ENCODE data around the gene MT1F. TPM values are rescaled to one million over a fixed set of nuclear protein-coding genes. Genes with fewer than 3 reads are reported as not detected.

MT1F gene
- total RNA-seq, 4 donors from 2014 or later: 3.2 TPM; not detected in 3

DNA sequence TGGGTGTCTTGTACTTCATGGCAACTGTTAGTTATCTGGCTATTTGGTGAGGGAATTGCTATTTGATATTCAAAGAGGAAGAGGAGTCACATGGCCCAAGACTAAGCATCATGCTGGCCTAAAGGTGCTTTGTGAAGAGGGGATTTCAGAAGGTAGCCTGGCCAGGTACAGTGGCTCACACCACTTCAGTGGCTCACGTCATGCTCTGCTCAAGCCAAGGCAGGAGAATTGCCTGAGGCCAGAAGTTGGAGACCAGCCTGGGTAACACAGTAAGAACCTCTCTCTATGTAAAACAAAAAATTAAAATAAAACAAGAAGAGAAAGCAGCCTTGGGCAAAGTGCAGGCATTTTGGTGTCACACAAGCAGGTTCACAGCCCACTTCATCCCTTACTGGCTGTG lies 12.4 kb upstream of the MT1F start:
- no peak for TF ChIP-seq POLR2A (IDR thresholded peaks at IDR 0.05)
- TF ChIP-seq, protein P1, sequence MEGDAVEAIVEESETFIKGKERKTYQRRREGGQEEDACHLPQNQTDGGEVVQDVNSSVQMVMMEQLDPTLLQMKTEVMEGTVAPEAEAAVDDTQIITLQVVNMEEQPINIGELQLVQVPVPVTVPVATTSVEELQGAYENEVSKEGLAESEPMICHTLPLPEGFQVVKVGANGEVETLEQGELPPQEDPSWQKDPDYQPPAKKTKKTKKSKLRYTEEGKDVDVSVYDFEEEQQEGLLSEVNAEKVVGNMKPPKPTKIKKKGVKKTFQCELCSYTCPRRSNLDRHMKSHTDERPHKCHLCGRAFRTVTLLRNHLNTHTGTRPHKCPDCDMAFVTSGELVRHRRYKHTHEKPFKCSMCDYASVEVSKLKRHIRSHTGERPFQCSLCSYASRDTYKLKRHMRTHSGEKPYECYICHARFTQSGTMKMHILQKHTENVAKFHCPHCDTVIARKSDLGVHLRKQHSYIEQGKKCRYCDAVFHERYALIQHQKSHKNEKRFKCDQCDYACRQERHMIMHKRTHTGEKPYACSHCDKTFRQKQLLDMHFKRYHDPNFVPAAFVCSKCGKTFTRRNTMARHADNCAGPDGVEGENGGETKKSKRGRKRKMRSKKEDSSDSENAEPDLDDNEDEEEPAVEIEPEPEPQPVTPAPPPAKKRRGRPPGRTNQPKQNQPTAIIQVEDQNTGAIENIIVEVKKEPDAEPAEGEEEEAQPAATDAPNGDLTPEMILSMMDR (IDR thresholded peaks at IDR 0.05 in 4 of 5, conservative IDR thresholded peaks at IDR 0.05 in 1 of 5): no peak
- Histone ChIP-seq H3K27me3 (peaks cover 2 to 8% (median 7%) of the 10 kb centered on the region in 3 donors), H3K36me3 (no peaks in the 10 kb centered on the region), H3K27ac (no peak overlapping the region), H3K4me1 (peaks cover 0 to 12% of the 10 kb centered on the region in 2 donors), H3K9me3 (no peaks in the 10 kb centered on the region), H3K4me3 (no peak overlapping the region)
- intact Hi-C loops (cut with DNase I; ENCODE audit: low total_unique reads) (no loop called here), in situ Hi-C loops (cut with MboI; ENCODE audit: low sequenced_read_pairs in 4 of 4) (no loop called here)
- ATAC-seq (no peak), DNase-seq (no peak)

DNA sequence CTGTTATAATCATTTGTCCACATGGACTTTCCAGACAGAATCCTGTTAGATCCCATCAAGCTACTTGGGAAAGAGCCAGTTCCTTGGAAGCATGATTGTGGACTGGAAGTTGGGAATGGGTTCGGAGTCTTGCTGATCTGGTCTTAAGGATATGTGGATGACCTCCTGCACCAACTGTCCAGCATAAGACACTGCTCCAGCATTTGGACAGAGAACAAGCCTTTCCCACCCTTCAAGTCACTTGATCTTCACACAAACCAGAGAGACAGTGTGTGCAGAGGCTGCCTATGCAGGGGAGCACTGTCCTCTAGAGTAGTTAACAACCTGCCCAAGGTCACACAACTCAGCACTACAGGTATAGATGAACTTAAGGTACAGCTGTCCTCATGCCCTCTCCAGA lies 11.9 kb upstream of the MT1F start:
- H3K27me3 ChIP-seq: peaks cover 2 to 8% (median 7%) of the 10 kb centered on the region in 3 donors
- H3K9me3 ChIP-seq: no peaks in the 10 kb centered on the region
- ATAC-seq (no peak), DNase-seq (no peak)
- H3K27ac ChIP-seq: no peak overlapping the region
- in situ Hi-C loops (cut with MboI; ENCODE audit: low sequenced_read_pairs in 4 of 4) (no loop called here), intact Hi-C loops (cut with DNase I; ENCODE audit: low total_unique reads) (no loop called here)
- TF ChIP-seq, protein P1 (IDR thresholded peaks at IDR 0.05 in 4 of 5, conservative IDR thresholded peaks at IDR 0.05 in 1 of 5): no peak
- no peak for TF ChIP-seq POLR2A (IDR thresholded peaks at IDR 0.05)
- H3K4me1 ChIP-seq: peaks cover 0 to 12% of the 10 kb centered on the region in 2 donors
- no peak overlapping the region for H3K4me3 ChIP-seq
- no peaks in the 10 kb centered on the region for H3K36me3 ChIP-seq

DNA sequence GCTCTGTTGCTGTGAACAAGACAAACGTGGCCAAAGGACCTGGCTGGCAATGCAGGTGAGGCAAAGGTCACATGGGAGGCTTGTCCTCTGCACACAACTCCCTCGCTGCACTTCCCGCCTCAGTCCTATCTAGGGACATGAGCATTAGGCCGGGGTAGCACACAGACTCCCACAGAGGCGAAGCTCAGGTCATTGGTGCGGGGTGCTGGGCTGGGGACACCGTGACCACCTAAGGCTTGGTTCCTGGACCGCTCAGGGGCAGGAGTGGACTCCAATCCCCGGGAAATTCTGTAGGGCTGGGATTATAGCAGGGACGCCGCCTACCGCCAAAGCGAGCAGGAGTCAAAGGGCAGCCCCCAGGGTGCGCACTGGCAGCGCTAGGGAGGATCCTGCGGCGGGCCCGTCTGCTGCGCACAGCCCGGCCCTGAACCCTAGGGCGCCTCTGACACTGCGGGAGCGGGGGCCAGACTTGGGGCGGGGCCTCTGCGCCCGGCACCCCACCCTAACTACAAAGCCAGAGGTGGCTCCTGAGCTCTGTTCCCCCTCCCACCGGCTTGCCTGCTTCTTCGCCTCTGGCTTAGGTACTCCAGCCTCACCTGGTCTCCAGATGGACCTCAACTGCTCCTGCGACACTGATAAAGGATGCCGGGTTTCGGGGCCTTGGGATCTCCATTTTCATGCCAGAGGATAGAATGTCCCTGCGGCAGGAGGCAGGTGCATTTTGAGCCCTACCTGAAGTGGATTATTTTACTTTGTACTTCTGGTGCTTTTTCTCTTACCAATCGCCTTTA lies 9.9 kb upstream of the MT1F start:
- in situ Hi-C loops (cut with MboI; ENCODE audit: low sequenced_read_pairs in 4 of 4) (no loop called here), intact Hi-C loops (cut with DNase I; ENCODE audit: low total_unique reads) (no loop called here)
- no peaks in the 10 kb centered on the region for H3K9me3 ChIP-seq
- no peak overlapping the region for H3K27ac ChIP-seq
- TF ChIP-seq, protein P1 (IDR thresholded peaks at IDR 0.05 in 4 of 5, conservative IDR thresholded peaks at IDR 0.05 in 1 of 5): no peak
- TF ChIP-seq POLR2A (IDR thresholded peaks at IDR 0.05): no peak
- H3K4me1 ChIP-seq: peaks cover 0 to 12% of the 10 kb centered on the region in 2 donors
- H3K27me3 ChIP-seq: peaks cover 2 to 8% (median 7%) of the 10 kb centered on the region in 3 donors
- H3K36me3 ChIP-seq: no peaks in the 10 kb centered on the region
- DNase-seq (no peak), ATAC-seq (no peak)
- no peak overlapping the region for H3K4me3 ChIP-seq

DNA sequence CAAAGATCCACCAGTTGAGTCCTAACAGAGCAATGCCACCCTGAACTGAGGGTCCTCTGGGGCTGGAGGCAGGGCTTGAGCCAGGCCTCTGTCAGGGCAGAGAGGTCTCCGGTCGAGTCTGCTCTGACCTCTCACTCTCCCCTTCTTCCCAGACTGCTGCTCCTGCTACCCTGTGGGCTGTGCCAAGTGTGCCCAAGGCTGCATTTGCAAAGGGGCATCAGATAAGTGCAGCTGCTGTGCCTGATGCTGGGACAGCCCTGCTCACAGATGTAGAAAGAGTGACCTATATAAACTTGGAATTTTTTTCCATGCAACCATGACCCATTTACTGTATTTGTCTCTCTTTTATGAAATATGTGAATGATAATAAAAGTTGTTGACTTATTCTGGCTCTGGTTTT lies 8.5 kb upstream of the MT1F start:
- ATAC-seq (no peak), DNase-seq (no peak)
- Histone ChIP-seq H3K4me3 (no peak overlapping the region), H3K36me3 (no peaks in the 10 kb centered on the region), H3K9me3 (no peaks in the 10 kb centered on the region), H3K27me3 (peaks cover 0 to 8% (median 7%) of the 10 kb centered on the region in 3 donors), H3K4me1 (no peaks in the 10 kb centered on the region), H3K27ac (no peak overlapping the region)
- in situ Hi-C loops (cut with MboI; ENCODE audit: low sequenced_read_pairs in 4 of 4): no loop called here
- TF ChIP-seq, protein P1 (IDR thresholded peaks at IDR 0.05 in 4 of 5, conservative IDR thresholded peaks at IDR 0.05 in 1 of 5): no peak
- no peak for TF ChIP-seq POLR2A (IDR thresholded peaks at IDR 0.05)
- intact Hi-C loops (cut with DNase I; ENCODE audit: low total_unique reads): no loop called here

Data from gastrocnemius medialis (tissue), 4 donors.